COLO668 (cell line): ENCODE data around the gene RANBP17.

Experiments used
- DNase-seq: peaks from one replicate; lab custom pipeline; 2025; ENCODE audit not compliant: unreplicated experiment; lab: John Stamatoyannopoulos, UW

RANBP17 gene

GRCh38 chr5:171080186-171080938 lies 218.5 kb downstream of the RANBP17 start:
- DNase-seq, result no peak

DNA sequence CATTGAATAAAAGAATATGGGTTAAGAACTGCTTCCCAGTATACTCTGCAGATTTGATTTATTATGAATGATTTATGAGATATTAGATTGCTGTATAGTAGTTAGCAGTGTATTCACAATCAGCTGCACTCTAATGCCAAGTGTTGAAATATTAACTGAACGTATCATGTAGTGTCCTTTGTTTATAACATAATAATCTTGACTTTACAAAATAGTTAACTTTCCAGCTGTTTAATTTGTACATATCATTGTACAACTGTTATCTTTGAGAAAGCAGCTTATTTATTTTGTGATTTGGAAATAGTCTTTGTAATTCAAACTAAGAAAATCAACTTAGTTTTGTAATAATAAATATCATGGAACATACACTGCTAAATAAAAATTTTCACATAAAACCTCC lies 219.5 kb downstream of the RANBP17 start:
- no peak for DNase-seq

DNA sequence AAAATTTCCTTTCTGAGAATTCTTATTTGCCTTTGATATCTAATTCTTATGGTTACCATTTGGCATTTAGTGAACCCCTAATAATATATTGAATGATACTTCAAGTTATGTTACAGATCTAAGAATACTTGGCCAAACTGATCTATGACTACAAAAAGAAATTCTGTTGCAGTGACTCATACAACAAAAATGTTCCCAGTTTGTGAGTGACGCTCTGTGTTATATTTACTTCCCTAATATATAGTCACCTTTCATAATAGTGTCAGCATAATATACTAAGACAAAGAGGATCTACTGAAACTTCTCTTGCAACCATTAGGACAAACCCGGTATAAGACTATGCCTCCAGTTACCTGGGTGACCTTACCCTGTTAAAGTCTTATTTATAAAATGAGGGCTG lies 230.4 kb downstream of the RANBP17 start:
- no peak for DNase-seq

DNA sequence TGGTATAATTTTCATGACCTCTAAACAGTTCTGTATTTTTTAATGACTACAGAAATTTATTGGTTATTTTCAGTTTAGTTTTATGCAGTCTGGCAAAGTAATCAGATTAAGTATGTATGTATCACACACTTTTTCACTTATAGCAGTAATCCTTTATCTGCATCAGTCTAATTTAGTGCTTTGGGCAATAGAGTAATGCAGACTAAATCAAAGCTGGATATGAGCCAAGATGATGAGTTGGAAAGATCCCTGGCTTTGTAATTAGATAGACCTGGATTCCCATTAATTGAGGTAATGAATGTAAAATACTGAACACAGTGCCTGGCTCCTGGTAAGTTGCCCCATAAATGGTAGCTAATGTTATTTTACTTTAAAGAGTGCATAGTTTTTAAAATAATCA lies 231.8 kb downstream of the RANBP17 start:
- no peak for DNase-seq

GRCh38 chr5:171094356-171094755 lies 232.5 kb downstream of the RANBP17 start:
- DNase-seq, result no peak

- no peak for DNase-seq
These were observed 241.2 kb downstream of the RANBP17 start for GRCh38 chr5:171102877-171103610.

DNA sequence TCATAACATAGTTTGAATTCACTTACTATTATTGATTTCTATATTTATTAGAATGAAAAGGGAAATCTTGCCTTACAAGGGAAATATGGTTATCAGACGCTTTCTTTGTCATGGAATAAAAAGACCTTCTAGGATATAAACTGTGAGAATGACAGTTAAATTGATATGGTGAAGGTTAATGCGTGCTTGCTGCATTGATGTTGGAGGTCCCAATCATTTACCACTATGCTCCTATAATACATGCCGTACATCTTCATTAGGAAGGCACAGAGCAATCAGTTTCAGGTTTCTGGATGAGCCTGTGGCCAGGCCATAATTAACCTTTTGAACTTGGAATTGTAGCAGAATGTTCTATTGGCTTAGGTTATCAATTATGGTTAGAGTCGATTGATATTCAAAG lies 245.9 kb downstream of the RANBP17 start:
- no peak for DNase-seq

DNA sequence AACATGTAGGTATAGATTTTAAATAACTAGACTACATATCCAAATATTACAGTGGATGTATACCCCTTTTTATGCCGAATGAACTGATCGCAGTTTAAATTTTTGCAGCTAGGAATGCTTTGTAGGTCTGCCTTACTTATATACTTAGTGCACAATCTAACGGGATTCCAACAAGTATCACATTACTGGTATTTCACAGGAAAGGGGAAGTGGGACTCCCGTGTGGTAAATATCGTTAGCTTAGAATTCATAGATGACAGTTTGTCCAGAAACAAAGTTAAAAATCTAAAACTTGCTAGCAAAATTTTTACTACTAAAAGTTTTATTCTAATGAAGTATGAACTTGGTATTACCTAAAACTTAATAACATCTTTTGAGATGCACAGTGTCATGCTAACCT lies 253.7 kb downstream of the RANBP17 start:
- no peak for DNase-seq

- no peak for DNase-seq
These were observed 254.9 kb downstream of the RANBP17 start for GRCh38 chr5:171116719-171117118.

- DNase-seq, result no peak
These were observed 259.3 kb downstream of the RANBP17 start for GRCh38 chr5:171120986-171121622.

DNA sequence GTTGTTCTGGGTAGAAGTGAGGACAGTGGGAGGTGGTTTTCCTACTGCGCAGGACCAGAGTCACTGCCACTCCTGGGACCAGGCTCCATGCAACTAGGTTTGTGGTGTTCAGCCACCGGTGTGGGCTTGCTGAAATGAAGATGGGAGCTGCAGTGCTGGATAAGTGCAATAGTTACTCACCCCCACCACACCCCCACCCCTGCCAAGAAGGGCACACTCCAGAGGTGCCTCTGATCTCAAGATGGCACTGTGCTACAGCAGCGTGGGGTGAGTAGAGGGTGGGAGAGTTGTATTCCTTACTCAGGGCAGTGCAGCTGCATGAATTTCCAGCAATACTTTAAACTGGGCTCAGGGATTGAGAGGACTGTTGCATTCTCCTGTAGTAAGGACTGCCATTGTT lies 259.8 kb downstream of the RANBP17 start:
- DNase-seq, result no peak

DNA sequence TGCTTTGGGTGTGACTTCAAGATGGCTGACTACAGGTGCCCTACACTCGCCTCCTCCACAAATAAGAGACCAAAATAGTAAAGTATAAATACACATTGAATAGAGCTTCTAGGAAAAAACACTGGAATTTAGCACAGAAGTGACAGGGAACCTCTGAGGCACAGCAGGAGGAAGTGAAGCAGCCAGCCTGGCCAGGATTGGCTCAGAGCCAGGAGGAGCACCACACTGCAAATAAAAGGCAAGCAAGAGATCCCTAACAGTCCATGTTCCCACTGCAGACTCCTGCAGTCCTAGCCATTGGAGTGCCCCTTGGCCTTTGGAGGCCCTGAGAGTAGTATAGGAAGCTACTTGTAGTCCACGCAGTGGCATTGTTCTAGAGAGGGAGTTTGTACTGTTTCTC lies 260.6 kb downstream of the RANBP17 start:
- peak; percentile 26 for DNase-seq

DNA sequence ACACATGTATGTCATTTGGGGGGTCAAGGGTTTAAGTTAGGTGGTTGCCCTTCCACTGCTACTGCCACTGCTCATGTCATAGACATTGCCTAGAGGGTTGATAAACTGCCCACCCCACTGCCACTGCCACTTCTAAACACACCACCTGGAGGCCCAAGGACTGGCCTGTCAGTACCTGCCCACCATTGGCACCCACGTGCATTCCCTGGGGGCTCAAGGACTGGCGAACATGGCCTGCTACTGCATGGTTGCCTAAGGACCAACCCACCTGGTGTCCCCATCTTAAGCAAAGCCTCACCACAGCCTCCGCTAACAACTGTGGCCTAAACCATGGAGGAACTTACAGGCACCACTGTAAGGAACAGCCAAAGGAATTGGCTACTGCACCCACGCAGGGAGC lies 261.6 kb downstream of the RANBP17 start:
- no peak for DNase-seq

DNA sequence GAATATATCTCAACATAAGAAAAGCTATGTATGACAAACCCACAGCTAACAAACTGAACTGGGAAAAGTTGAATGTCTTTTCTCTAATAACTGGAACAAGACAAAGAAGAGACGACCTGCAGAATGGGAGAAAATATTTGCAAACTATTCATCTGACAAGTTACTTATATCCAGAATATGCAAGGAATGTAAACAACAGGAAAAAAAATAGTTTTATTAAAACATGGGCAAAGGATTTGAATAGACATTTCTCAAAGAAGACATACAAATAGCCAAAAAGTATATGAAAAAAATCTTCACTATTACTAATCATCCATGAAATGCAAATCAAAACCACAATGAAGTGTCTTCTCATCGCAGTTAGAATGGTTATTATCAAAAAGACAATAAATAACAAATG lies 265.5 kb downstream of the RANBP17 start:
- no peak for DNase-seq

DNA sequence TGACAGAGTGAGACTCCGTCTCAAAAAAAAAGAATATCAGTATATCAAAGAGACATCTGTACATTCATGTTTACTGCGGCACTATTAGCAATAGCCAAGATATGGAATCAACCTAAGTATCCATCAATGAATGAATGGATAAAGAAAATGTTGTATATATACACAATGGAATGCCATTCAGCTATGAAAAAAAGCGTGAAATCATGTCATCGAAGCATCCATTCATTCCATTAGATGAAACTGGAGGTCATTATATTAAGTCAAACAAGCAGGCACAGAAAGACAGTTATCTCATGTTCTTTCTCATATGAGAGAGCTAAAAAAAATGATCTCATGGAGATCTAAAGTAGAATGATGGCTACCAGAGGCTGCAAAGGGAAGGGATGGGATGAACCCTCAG lies 266.3 kb downstream of the RANBP17 start:
- no peak for DNase-seq

DNA sequence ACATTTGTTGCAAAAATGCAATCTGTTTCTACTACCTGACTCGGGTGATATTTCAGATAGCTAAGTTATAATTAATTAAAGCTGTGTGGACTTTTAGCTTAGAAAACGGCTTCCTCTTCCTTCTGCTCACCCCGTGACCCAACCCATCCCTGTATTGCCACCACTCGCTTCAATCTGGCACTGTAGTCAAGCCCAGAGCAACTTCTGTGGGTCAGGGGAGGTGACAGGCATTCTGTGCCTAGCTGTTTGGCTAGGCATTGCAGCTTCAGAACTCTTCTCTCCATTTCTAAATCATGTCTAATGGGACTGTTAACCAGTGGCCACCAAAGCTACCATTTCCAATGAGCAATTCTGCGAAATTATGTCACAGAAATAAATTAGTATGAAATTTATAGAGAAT lies 267.5 kb downstream of the RANBP17 start:
- DNase-seq, result no peak

- DNase-seq, result no peak
These were observed 269.7 kb downstream of the RANBP17 start for GRCh38 chr5:171131497-171131896.

GRCh38 chr5:171137768-171138525 lies 276.1 kb downstream of the RANBP17 start:
- no peak for DNase-seq

GRCh38 chr5:171139227-171139626 lies 277.4 kb downstream of the RANBP17 start:
- DNase-seq, result no peak

GRCh38 chr5:171142617-171143016 lies 280.8 kb downstream of the RANBP17 start:
- DNase-seq, result no peak

DNA sequence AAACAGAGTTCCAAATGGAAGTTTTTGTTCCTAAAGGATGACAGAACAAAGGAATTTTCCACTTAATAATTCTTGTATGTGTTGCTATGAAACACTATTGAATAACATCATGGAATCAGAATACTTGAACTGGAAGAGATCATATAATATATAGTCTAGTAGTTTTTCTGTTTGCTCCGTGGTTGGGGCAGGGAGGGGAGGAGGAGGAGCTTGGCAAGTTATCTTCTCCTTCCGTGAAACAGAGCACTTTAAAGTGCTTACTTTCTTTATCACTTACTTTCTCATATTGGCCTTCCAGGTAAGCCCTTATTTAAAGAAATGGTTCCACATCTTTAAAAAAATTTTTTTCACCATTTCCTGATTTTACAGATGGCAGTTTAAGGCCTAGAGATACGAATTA lies 281.4 kb downstream of the RANBP17 start:
- no peak for DNase-seq
